ENCODE results near the gene NCK1.

DNA sequence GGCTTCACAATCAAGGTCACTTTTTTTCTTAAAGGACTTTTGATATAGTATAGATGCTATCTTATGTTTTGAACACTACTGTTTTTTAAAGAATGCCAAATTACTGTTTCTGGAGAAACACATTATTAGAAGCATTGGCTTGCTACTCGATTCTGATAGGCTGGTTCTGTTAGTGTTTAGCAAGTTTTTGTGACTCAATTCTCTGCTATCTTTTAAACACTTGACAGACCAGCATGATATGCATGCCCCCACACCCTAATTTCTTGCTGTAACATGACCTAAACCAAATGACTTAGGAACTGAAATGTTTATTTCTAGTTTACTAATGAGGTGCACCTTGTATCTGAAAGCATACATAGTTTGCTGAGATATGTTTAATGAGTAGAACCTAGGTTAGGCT lies 90.3 kb downstream of the NCK1 start:
- TF ChIP-seq, protein P1, sequence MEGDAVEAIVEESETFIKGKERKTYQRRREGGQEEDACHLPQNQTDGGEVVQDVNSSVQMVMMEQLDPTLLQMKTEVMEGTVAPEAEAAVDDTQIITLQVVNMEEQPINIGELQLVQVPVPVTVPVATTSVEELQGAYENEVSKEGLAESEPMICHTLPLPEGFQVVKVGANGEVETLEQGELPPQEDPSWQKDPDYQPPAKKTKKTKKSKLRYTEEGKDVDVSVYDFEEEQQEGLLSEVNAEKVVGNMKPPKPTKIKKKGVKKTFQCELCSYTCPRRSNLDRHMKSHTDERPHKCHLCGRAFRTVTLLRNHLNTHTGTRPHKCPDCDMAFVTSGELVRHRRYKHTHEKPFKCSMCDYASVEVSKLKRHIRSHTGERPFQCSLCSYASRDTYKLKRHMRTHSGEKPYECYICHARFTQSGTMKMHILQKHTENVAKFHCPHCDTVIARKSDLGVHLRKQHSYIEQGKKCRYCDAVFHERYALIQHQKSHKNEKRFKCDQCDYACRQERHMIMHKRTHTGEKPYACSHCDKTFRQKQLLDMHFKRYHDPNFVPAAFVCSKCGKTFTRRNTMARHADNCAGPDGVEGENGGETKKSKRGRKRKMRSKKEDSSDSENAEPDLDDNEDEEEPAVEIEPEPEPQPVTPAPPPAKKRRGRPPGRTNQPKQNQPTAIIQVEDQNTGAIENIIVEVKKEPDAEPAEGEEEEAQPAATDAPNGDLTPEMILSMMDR (conservative IDR thresholded peaks at IDR 0.05 in 1 of 2, IDR thresholded peaks at IDR 0.05 in 1 of 2; ENCODE audit: low read depth in 1 of 2, low read length in 2 of 2): no peak
- TF ChIP-seq EZH2 (IDR thresholded peaks at IDR 0.05; ENCODE audit: low read length, missing control alignments): no peak

All from fibroblast of lung (primary cell).